Osteocyte (in vitro differentiated cells): ENCODE data around the gene GYG1. TPM values are rescaled to one million over a fixed set of nuclear protein-coding genes. Genes with fewer than 3 reads are reported as not detected.

Experiments
- DNase-seq: peaks from one replicate; pipeline ENCODE4 v3.0.0; 2021; ENCODE audit warnings: mixed read lengths; ENCODE audit not compliant: unreplicated experiment; ENCODE audit errors: extremely low spot score
- H3K27ac Mint-ChIP-seq: one replicate; pipeline ENCODE4 v1.8.0; 2021; ENCODE audit warnings: mild to moderate bottlenecking, mixed read lengths; ENCODE audit not compliant: unreplicated experiment
- H3K27me3 Mint-ChIP-seq: one replicate; pipeline ENCODE4 v1.8.0; 2021; ENCODE audit warnings: mixed read lengths; ENCODE audit not compliant: unreplicated experiment
- H3K36me3 Mint-ChIP-seq: one replicate; pipeline ENCODE4 v1.8.0; 2021; ENCODE audit warnings: mixed read lengths; ENCODE audit not compliant: unreplicated experiment
- H3K4me1 Mint-ChIP-seq: one replicate; pipeline ENCODE4 v1.8.0; 2021; ENCODE audit warnings: mixed read lengths; ENCODE audit not compliant: unreplicated experiment
- H3K4me3 Mint-ChIP-seq: one replicate; pipeline ENCODE4 v1.8.0; 2021; ENCODE audit warnings: mild to moderate bottlenecking, moderate library complexity, mixed read lengths; ENCODE audit not compliant: unreplicated experiment
- H3K9me3 Mint-ChIP-seq: one replicate; pipeline ENCODE4 v1.8.0; 2021; ENCODE audit warnings: mixed read lengths; ENCODE audit not compliant: unreplicated experiment
- CTCF ChIP-seq: fragments of 200-600 bp; sonication (generic); IDR thresholded peaks from 2 replicates; pipeline ENCODE4 v1.5.0; 2021; ENCODE audit warnings: antibody characterized with exemption, mild to moderate bottlenecking, moderate library complexity
- total RNA-seq: library from RNA; stranded (reverse); gene quantifications from 2 replicates; pipeline ENCODE4 v1.2.1, GENCODE V29; 2021

Gene GYG1
- total RNA-seq, 1 donor from 2014 or later: 43.0 TPM

DNA sequence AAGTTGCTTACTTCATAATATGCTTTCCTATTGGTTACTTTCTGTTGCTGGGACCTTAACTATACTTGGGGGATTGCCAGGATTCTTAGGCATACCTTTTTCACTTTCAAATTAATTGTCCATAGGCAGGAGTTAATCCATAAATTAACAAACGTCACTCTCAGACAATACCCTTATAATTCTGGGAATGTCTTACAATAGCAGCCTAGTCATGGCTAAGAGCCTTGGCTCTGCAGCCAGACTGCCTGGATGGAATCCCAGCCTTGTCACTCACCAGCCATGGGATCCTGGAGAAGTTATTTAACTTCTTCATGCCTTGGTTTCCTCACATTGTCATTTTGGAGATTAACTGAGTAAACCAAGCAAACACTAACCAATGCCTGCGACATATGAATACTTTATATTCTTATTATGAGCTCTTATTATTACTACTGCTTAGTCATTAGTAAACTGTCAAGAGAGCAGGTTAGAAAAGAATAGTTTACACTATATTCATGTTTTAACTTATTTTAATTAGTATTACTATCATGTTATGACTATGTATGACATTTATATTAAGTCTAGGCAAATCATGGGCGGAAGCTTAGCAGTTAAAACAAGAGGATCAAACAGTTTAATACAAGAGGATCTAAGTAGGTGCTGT, 29.0 kb downstream of the GYG1 start:
- peaks cover 40% of the 10 kb centered on the region for H3K36me3 Mint-ChIP-seq
- no peak for TF ChIP-seq CTCF

GRCh38 chr3:149020839-149021252, 29.5 kb downstream of the GYG1 start:
- TF ChIP-seq CTCF: no peak
- no peak for DNase-seq
- Mint-ChIP-seq H3K4me1 (peaks cover 10% of the 10 kb centered on the region), H3K9me3 (peaks cover 11% of the 10 kb centered on the region), H3K36me3 (peaks cover 39% of the 10 kb centered on the region), H3K4me3 (no peak overlapping the region), H3K27ac (no peak overlapping the region), H3K27me3 (no peaks in the 10 kb centered on the region)

More for the DNA sequence above, 29.0 kb downstream of the GYG1 start:
- Mint-ChIP-seq H3K9me3 (peaks cover 11% of the 10 kb centered on the region), H3K27ac (no peak overlapping the region), H3K4me3 (no peak overlapping the region), H3K27me3 (no peaks in the 10 kb centered on the region), H3K4me1 (peaks cover 10% of the 10 kb centered on the region)
- no peak for DNase-seq

DNA sequence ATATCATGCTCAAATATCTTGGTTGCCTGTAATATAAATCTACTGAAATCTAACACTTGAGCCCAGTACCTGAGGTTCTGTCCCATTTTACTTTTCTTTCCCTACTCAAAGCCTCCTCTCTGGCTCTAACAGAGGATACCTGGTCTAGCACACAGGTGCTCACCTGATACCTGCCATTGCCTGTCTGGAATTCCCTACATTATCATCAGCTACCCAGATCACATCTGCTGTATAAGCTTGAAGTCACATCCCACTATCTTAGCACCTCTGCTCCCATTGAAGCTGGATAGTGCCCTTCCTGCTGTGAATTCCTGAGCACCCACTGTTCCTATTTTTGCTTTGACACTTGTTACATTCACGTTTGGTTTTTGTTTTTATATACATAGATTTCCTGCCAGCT, 30.5 kb downstream of the GYG1 start:
- Mint-ChIP-seq H3K27me3 (no peaks in the 10 kb centered on the region), H3K4me1 (peaks cover 8% of the 10 kb centered on the region), H3K27ac (no peak overlapping the region), H3K4me3 (no peak overlapping the region), H3K9me3 (peaks cover 11% of the 10 kb centered on the region), H3K36me3 (peaks cover 47% of the 10 kb centered on the region)
- TF ChIP-seq CTCF: no peak
- no peak for DNase-seq

DNA sequence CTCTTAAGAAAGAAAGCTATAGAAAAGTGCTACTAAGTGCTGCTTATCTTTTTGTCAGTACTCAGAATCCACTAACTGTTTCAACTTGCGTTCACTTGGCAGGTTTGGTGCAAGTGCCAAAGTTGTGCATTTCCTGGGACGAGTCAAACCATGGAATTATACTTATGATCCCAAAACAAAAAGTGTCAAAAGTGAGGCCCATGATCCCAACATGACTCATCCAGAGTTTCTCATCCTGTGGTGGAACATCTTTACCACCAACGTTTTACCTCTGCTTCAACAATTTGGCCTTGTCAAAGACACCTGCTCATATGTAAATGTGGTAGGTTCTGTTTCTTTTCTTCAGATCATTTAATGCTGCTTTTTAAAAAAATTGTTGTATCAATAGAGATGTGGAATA, 32.6 kb downstream of the GYG1 start:
- Mint-ChIP-seq H3K9me3 (peaks cover 11% of the 10 kb centered on the region), H3K4me3 (no peak overlapping the region), H3K36me3 (peaks cover 57% of the 10 kb centered on the region), H3K4me1 (peaks cover 3% of the 10 kb centered on the region), H3K27ac (no peak overlapping the region), H3K27me3 (no peaks in the 10 kb centered on the region)
- no peak for DNase-seq
- TF ChIP-seq CTCF: no peak

DNA sequence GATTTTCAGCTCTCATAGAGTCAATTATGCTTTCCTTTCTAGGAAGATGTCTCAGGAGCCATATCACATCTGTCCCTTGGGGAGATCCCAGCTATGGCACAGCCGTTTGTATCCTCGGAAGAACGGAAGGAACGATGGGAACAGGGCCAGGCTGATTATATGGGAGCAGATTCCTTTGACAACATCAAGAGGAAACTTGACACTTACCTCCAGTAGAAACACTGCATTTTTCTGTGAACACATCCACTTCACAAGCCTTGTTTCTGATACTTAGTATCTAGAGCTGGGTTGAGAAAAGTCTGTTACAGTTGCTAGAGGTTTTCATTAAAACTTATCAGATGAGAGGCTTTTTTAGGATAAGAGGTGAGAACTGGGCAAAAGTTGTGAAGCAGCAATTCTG, 35.4 kb downstream of the GYG1 start:
- no peak overlapping the region for H3K4me3 Mint-ChIP-seq
- H3K4me1 Mint-ChIP-seq: peaks cover 3% of the 10 kb centered on the region
- H3K27ac Mint-ChIP-seq: peak overlapping the region; percentile 64
- peaks cover 53% of the 10 kb centered on the region for H3K36me3 Mint-ChIP-seq
- H3K27me3 Mint-ChIP-seq: no peaks in the 10 kb centered on the region
- no peak for TF ChIP-seq CTCF
- DNase-seq: no peak
- peaks cover 11% of the 10 kb centered on the region for H3K9me3 Mint-ChIP-seq
